Mesothelial cell of epicardium (in vitro differentiated cells): Measurements from ENCODE around the gene CNKSR2. TPM values are rescaled to one million over a fixed set of nuclear protein-coding genes. Genes with fewer than 3 reads are reported as not detected.

Experiments
- DNase-seq, 2 experiments: peaks; one replicate each; pipeline ENCODE4 v3.0.0; 2021; ENCODE audit warnings: low spot score in 2 of 2; ENCODE audit not compliant: unreplicated experiment in 2 of 2
- H3K27ac Mint-ChIP-seq: 2 replicates; pipeline ENCODE4 v1.8.0; 2021; ENCODE audit warnings: mixed read lengths
- H3K27me3 Mint-ChIP-seq: 2 replicates; pipeline ENCODE4 v1.8.0; 2021; ENCODE audit warnings: low read depth, mixed read lengths
- H3K36me3 Mint-ChIP-seq: 2 replicates; pipeline ENCODE4 v1.8.0; 2021; ENCODE audit warnings: mixed read lengths
- H3K4me1 Mint-ChIP-seq: 2 replicates; pipeline ENCODE4 v1.8.0; 2021; ENCODE audit warnings: mixed read lengths
- H3K4me3 Mint-ChIP-seq: 2 replicates; pipeline ENCODE4 v1.8.0; 2021; ENCODE audit warnings: mild to moderate bottlenecking, moderate library complexity, mixed read lengths
- H3K9me3 Mint-ChIP-seq: 2 replicates; pipeline ENCODE4 v1.8.0; 2021; ENCODE audit warnings: mixed read lengths
- CTCF ChIP-seq: fragments of 200-600 bp; sonication (generic); IDR thresholded peaks from one replicate; pipeline ENCODE4 v1.5.0; 2021; ENCODE audit warnings: antibody characterized with exemption; ENCODE audit not compliant: unreplicated experiment
- total RNA-seq: library from RNA; stranded (reverse); gene quantifications from 3 replicates; pipeline ENCODE4 v1.2.1, GENCODE V29; 2021

The CNKSR2 gene
- total RNA-seq, 1 donor from 2014 or later, result 9.1 TPM

- Mint-ChIP-seq H3K9me3 (no peaks in the 10 kb centered on the region), H3K4me3 (no peak overlapping the region), H3K36me3 (no peaks in the 10 kb centered on the region), H3K27ac (no peak overlapping the region), H3K27me3 (peaks cover 6% of the 10 kb centered on the region), H3K4me1 (no peaks in the 10 kb centered on the region)
- DNase-seq, result no peak
- TF ChIP-seq CTCF, result peak; percentile 71
These were observed 8.5 kb downstream of the CNKSR2 start for GRCh38 chrX:21382715-21383114.

- no peaks in the 10 kb centered on the region for H3K4me1 Mint-ChIP-seq
- H3K27me3 Mint-ChIP-seq, result peaks cover 3% of the 10 kb centered on the region
- H3K36me3 Mint-ChIP-seq, result no peaks in the 10 kb centered on the region
- no peak for DNase-seq
- no peak overlapping the region for H3K4me3 Mint-ChIP-seq
- no peak for TF ChIP-seq CTCF
- no peak overlapping the region for H3K27ac Mint-ChIP-seq
- H3K9me3 Mint-ChIP-seq, result no peaks in the 10 kb centered on the region
These were observed 9.3 kb downstream of the CNKSR2 start for GRCh38 chrX:21383546-21383945.

- no peak for TF ChIP-seq CTCF
- peaks cover 2% of the 10 kb centered on the region for H3K27me3 Mint-ChIP-seq
- no peaks in the 10 kb centered on the region for H3K4me1 Mint-ChIP-seq
- no peak for DNase-seq
- no peaks in the 10 kb centered on the region for H3K36me3 Mint-ChIP-seq
- H3K9me3 Mint-ChIP-seq, result no peaks in the 10 kb centered on the region
- no peak overlapping the region for H3K27ac Mint-ChIP-seq
- H3K4me3 Mint-ChIP-seq, result no peak overlapping the region
These were observed 10.0 kb downstream of the CNKSR2 start for GRCh38 chrX:21384178-21384577.

- no peak overlapping the region for H3K4me3 Mint-ChIP-seq
- H3K27me3 Mint-ChIP-seq, result no peaks in the 10 kb centered on the region
- peaks cover 8% of the 10 kb centered on the region for H3K4me1 Mint-ChIP-seq
- no peak for DNase-seq
- peaks cover 19% of the 10 kb centered on the region for H3K9me3 Mint-ChIP-seq
- H3K27ac Mint-ChIP-seq, result no peak overlapping the region
- TF ChIP-seq CTCF, result no peak
- peaks cover 10% of the 10 kb centered on the region for H3K36me3 Mint-ChIP-seq
These were observed 20.6 kb downstream of the CNKSR2 start for GRCh38 chrX:21394792-21395191.

GRCh38 chrX:21398426-21398825, 24.2 kb downstream of the CNKSR2 start:
- peaks cover 6% of the 10 kb centered on the region for H3K4me1 Mint-ChIP-seq
- no peaks in the 10 kb centered on the region for H3K27me3 Mint-ChIP-seq
- DNase-seq, result no peak
- no peaks in the 10 kb centered on the region for H3K36me3 Mint-ChIP-seq
- H3K27ac Mint-ChIP-seq, result no peak overlapping the region
- H3K9me3 Mint-ChIP-seq, result no peaks in the 10 kb centered on the region
- no peak for TF ChIP-seq CTCF
- H3K4me3 Mint-ChIP-seq, result no peak overlapping the region

GRCh38 chrX:21400408-21401121, 26.3 kb downstream of the CNKSR2 start:
- H3K36me3 Mint-ChIP-seq, result no peaks in the 10 kb centered on the region
- no peak overlapping the region for H3K4me3 Mint-ChIP-seq
- no peak for DNase-seq
- H3K27me3 Mint-ChIP-seq, result no peaks in the 10 kb centered on the region
- no peak overlapping the region for H3K27ac Mint-ChIP-seq
- peaks cover 6% of the 10 kb centered on the region for H3K4me1 Mint-ChIP-seq
- no peak for TF ChIP-seq CTCF
- H3K9me3 Mint-ChIP-seq, result no peaks in the 10 kb centered on the region
